Gastroesophageal sphincter (tissue), 3 donors: ENCODE measurements around the gene KMT5C.

Experiments used
- CTCF ChIP-seq, 4 experiments: fragments of 200-600 bp in 2 of 4; fragments of 450-650 bp in 2 of 4; sonication (generic) in 1 of 4; IDR thresholded peaks; one replicate each; pipeline ENCODE4 v1.5.1; 2017 to 2019; ENCODE audit warnings: antibody characterized with exemption in 4 of 4, mild to moderate bottlenecking in 2 of 4, moderate library complexity in 2 of 4
- POLR2A ChIP-seq, 2 donors: fragments of 450-650 bp; IDR thresholded peaks; one replicate each; pipeline ENCODE4 v1.6.1; 2017; ENCODE audit warnings: antibody characterized with exemption in 2 of 2, mild to moderate bottlenecking in 2 of 2, moderate library complexity in 1 of 2
- POLR2AphosphoS5 ChIP-seq: sonication (generic); formaldehyde crosslinking; IDR thresholded peaks from one replicate; pipeline ENCODE4 v1.6.1; 2017; ENCODE audit warnings: antibody characterized with exemption

GRCh38 chr19:55379174-55379573 is 39.5 kb downstream of the KMT5C start:
- no peak for TF ChIP-seq POLR2A (IDR thresholded peaks at IDR 0.05)
- no peak for TF ChIP-seq CTCF (IDR thresholded peaks at IDR 0.05)
- TF ChIP-seq POLR2AphosphoS5: no peak
